ENCODE results near the gene MRPL4.
A peak's percentile ranks its signal among the peaks of the same experiment; 100 is the strongest.

The MRPL4 gene

GRCh38 chr19:10289167-10289835 lies 37.3 kb downstream of the MRPL4 start:
- DNase-seq = peak; percentile 45

- DNase-seq = no peak
Measured at GRCh38 chr19:10289836-10290356, 37.9 kb downstream of the MRPL4 start, which contains the start of gene ICAM5. ICAM5 (plus strand) TSS chr19:10289952; CDS start chr19:10290044, 92 bp downstream.

- DNase-seq = no peak
Measured at GRCh38 chr19:10290357-10290875, 38.4 kb downstream of the MRPL4 start.

DNA sequence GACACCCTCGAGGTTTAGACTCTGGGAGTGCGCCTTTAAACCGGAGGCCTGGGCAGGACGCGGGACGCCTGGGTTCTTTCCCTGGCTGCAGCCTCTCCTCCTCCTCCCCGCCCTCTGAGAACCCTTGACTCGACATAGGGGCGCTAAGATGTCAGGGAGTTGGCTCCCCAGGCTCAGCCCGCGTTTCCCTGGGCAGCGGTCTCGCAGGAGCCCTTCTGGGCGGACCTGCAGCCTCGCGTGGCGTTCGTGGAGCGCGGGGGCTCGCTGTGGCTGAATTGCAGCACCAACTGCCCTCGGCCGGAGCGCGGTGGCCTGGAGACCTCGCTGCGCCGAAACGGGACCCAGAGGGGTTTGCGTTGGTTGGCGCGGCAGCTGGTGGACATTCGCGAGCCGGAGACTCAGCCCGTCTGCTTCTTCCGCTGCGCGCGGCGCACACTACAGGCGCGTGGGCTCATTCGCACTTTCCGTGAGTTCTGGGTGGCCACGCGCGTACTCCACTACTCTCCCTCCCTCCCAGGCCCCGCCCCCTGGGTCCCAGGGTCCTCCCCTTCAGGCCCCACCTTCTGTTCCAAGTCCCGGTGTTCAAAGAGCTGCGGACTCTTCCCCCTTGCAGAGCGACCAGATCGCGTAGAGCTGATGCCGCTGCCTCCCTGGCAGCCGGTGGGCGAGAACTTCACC lies 39.0 kb downstream of the MRPL4 start:
- DNase-seq = no peak

GRCh38 chr19:10291554-10292205 lies 39.7 kb downstream of the MRPL4 start:
- DNase-seq = no peak

GRCh38 chr19:10292206-10292788 lies 40.3 kb downstream of the MRPL4 start:
- DNase-seq = peak; percentile 72

DNA sequence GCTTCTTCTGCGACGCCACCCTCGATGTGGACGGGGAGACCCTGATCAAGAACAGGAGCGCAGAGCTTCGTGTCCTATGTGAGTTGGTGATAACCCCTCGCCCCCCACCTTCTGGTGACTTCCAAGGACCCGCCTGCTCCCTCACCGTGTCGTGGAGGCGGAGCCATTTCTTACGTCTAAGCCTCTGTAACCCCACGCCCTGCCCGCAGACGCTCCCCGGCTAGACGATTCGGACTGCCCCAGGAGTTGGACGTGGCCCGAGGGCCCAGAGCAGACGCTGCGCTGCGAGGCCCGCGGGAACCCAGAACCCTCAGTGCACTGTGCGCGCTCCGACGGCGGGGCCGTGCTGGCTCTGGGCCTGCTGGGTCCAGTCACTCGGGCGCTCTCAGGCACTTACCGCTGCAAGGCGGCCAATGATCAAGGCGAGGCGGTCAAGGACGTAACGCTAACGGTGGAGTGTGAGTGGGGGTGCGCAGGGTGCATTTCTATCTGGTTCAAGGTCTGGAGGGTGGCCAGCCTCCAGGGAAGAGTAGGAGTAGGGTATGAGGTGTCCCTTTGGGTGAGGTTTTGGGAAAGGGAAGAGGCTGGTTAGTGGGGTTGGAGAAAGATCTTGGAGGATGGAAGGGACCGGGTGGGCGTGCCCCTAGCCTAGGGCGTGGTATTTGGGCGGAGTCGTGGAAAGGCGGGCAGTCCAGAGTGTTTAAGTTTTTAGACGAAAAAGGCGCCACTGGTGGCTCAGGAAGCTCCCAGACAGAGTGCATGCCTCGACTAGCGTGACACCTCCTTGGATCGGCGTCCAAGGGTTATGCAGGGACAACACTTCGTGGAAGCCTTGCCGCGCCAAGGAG lies 41.0 kb downstream of the MRPL4 start:
- DNase-seq = no peak

- DNase-seq = no peak
Measured at GRCh38 chr19:10293637-10294367, 41.8 kb downstream of the MRPL4 start.

- no peak for DNase-seq
Measured at GRCh38 chr19:10294368-10294697, 42.3 kb downstream of the MRPL4 start.

DNA sequence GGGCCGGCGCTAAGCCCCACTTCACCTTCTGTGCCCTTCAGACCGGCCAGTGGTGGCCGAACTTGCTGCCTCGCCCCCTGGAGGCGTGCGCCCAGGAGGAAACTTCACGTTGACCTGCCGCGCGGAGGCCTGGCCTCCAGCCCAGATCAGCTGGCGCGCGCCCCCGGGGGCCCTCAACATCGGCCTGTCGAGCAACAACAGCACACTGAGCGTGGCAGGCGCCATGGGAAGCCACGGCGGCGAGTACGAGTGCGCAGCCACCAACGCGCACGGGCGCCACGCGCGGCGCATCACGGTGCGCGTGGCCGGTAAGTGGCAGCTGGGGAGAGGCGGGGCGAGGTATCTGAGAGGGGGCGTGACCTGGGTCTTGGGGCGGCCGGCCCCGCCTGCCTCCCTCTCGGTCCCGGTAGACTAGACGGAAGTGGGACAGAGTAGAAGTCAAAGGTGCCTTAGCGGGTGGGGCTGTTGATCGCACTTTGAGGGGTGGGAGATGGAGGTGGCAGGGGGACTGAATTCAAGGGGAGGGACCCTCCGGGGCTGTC lies 43.4 kb downstream of the MRPL4 start:
- DNase-seq = no peak

- no peak for DNase-seq
Measured at GRCh38 chr19:10295847-10296591, 44.0 kb downstream of the MRPL4 start.

GRCh38 chr19:10299545-10300458 lies 47.8 kb downstream of the MRPL4 start:
- no peak for DNase-seq

DNA sequence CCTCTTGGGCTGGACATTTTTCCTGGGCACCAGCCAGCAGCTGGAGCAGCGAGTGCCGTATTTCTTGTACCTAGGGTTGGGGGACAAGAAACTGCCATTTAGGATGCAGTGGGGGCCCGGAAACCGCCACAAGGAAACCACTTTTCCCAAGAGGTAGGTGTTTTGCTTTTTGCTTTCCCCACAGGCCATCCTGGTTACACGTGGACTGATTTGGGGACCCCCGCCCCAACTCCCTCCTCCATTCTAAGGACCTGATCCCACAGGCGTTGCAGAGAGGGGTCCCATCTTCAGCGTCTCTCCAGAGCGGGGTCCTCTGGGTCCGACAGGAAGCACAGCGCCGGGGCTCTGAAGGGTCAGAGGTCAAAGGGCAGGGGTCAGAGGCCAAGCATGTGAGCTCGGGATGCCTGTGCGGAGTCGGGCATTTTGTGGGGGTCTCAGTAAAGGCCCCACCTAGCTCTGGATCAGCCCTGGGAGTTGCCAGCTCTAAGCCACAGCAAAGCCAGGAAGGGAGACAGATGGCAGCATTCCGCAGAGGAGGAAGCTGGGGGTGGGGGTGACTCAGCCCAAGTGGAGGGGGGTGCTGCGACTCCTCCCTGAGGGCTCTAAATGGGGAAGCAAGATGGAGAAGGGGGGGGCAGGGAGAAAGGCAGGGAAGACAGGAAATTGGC lies 53.3 kb downstream of the MRPL4 start:
- peak; percentile 63 for DNase-seq

GRCh38 chr19:10306327-10306726 lies 54.3 kb downstream of the MRPL4 start:
- DNase-seq = no peak

- DNase-seq = no peak
Measured at GRCh38 chr19:10309423-10309822, 57.4 kb downstream of the MRPL4 start, which contains the start of gene ZGLP1. ZGLP1 (minus strand) TSS chr19:10309815.

All from fibroblast of skin of scalp (primary cell).